A673 (cell line): ENCODE data around the gene DIP2C. TPM values are rescaled to one million over a fixed set of nuclear protein-coding genes. Genes with fewer than 3 reads are reported as not detected.

Experiments used
- BruUV-seq: library from RNA; stranded (reverse); fragments of 400-500 nt; replicated peaks from 2 replicates; lab custom pipeline; 2021; lab: Mats Ljungman, UMichigan
- CTCF ChIA-PET: fragments of 300-600 bp; sonication (Branson Sonifier 250); formaldehyde crosslinking; loops from one replicate; lab custom pipeline; 2022; ENCODE audit warnings: antibody characterized with exemption; lab: Charles Lee
- POLR2A ChIA-PET: fragments of 300-600 bp; sonication (Branson Sonifier 250); formaldehyde crosslinking; loops from one replicate; lab custom pipeline; 2022; ENCODE audit warnings: antibody characterized with exemption; ENCODE audit not compliant: low non-redundant PET; lab: Charles Lee
- DNase-seq: peaks from one replicate; pipeline ENCODE4 v3.0.0-alpha.2; 2015; ENCODE audit warnings: low spot score
- H3K27ac ChIP-seq: fragments of 200-600 bp; sonication (generic); 2 replicates; pipeline ENCODE4 v1.5.1; 2016; ENCODE audit warnings: mixed run types, low read depth, mild to moderate bottlenecking, mixed read lengths, antibody characterized with exemption, low read length; ENCODE audit not compliant: poor library complexity, severe bottlenecking
- H3K27me3 ChIP-seq: fragments of 200-600 bp; sonication (generic); replicated peaks from 2 replicates; pipeline ENCODE4 v1.6.1; 2017; ENCODE audit warnings: mixed run types, low read depth, mild to moderate bottlenecking, mixed read lengths, antibody characterized with exemption, low read length; ENCODE audit not compliant: insufficient read depth, poor library complexity
- H3K36me3 ChIP-seq: fragments of 200-600 bp; sonication (generic); 2 replicates; pipeline ENCODE4 v1.6.1; 2016; ENCODE audit warnings: mixed run types, mild to moderate bottlenecking, mixed read lengths, antibody characterized with exemption, low read length; ENCODE audit not compliant: insufficient read depth, poor library complexity, severe bottlenecking
- H3K4me1 ChIP-seq: fragments of 200-600 bp; sonication (generic); 2 replicates; pipeline ENCODE4 v1.6.1; 2017; ENCODE audit warnings: mixed run types, mild to moderate bottlenecking, mixed read lengths, antibody characterized with exemption, low read length; ENCODE audit not compliant: insufficient read depth, poor library complexity, severe bottlenecking
- H3K4me3 ChIP-seq: fragments of 200-600 bp; sonication (generic); 2 replicates; pipeline ENCODE4 v1.5.1; 2016; ENCODE audit warnings: low read depth, mixed run types, mild to moderate bottlenecking, mixed read lengths, low read length; ENCODE audit not compliant: poor library complexity, severe bottlenecking
- H3K9me3 ChIP-seq: fragments of 200-600 bp; sonication (generic); 2 replicates; pipeline ENCODE4 v1.6.1; 2016; ENCODE audit warnings: mixed run types, low read depth, mild to moderate bottlenecking, mixed read lengths, antibody characterized with exemption, low read length; ENCODE audit not compliant: poor library complexity, severe bottlenecking
- CTCF ChIP-seq: fragments of 300-800, 200-600 bp; sonication (generic); conservative IDR thresholded peaks from 2 replicates; pipeline ENCODE4 v1.5.1; 2017; ENCODE audit warnings: low read depth, mild to moderate bottlenecking, antibody characterized with exemption, low read length, moderate library complexity, mixed read lengths
- EZH2 ChIP-seq: fragments of 200-600 bp; sonication (generic); IDR thresholded peaks from 2 replicates; pipeline ENCODE4 v1.6.1; 2017; ENCODE audit warnings: borderline replicate concordance, low read depth, mild to moderate bottlenecking, mixed read lengths, antibody characterized with exemption, low read length; ENCODE audit not compliant: poor library complexity, severe bottlenecking
- intact Hi-C: fragments of 100-400 bp; cut with micrococcal nuclease; formaldehyde crosslinking; loops from one replicate; pipeline ENCODE4 v1.10.0; 2022; ENCODE audit not compliant: unreplicated experiment
- total RNA-seq: library from RNA; stranded (reverse); gene quantifications from 2 replicates; pipeline ENCODE4 v1.2.3, GENCODE V29; 2021

Gene DIP2C
- total RNA-seq, 1 experiment from 2014 or later: 13.2 TPM

GRCh38 chr10:287026-287709 lies 402.3 kb downstream of the DIP2C start:
- ChIA-PET CTCF (no interaction called here), POLR2A (no interaction called here)
- Histone ChIP-seq H3K9me3 (no peaks in the 10 kb centered on the region), H3K27me3 (no peaks in the 10 kb centered on the region), H3K4me1 (no peaks in the 10 kb centered on the region), H3K4me3 (no peak overlapping the region), H3K36me3 (no peaks in the 10 kb centered on the region), H3K27ac (no peak overlapping the region)
- no peak for DNase-seq
- TF ChIP-seq EZH2 (no peak), CTCF (no peak)
- intact Hi-C loops: no loop called here
- no TSS peak for BruUV-seq

GRCh38 chr10:285216-285615 lies 404.3 kb downstream of the DIP2C start:
- no TSS peak for BruUV-seq
- CTCF ChIA-PET: no interaction called here
- no peaks in the 10 kb centered on the region for H3K9me3 ChIP-seq
- H3K36me3 ChIP-seq: no peaks in the 10 kb centered on the region
- DNase-seq: no peak
- no peak overlapping the region for H3K27ac ChIP-seq
- intact Hi-C loops: no loop called here
- H3K4me1 ChIP-seq: no peaks in the 10 kb centered on the region
- no peak for TF ChIP-seq EZH2
- no peaks in the 10 kb centered on the region for H3K27me3 ChIP-seq
- H3K4me3 ChIP-seq: no peak overlapping the region
- POLR2A ChIA-PET: no interaction called here

- intact Hi-C loops: no loop called here
- Histone ChIP-seq H3K27ac (no peak overlapping the region), H3K36me3 (no peaks in the 10 kb centered on the region), H3K4me3 (no peak overlapping the region), H3K9me3 (no peaks in the 10 kb centered on the region), H3K4me1 (no peaks in the 10 kb centered on the region), H3K27me3 (no peaks in the 10 kb centered on the region)
- BruUV-seq: no TSS peak
- TF ChIP-seq EZH2 (no peak), CTCF (no peak)
- no peak for DNase-seq
- POLR2A ChIA-PET: no interaction called here
- CTCF ChIA-PET: no interaction called here
Observed at GRCh38 chr10:283916-284356, 405.5 kb downstream of the DIP2C start.

- TF ChIP-seq EZH2: no peak
- TF ChIP-seq CTCF: no peak
- H3K27ac ChIP-seq: no peak overlapping the region
- BruUV-seq: no TSS peak
- DNase-seq: no peak
- intact Hi-C loops: no loop called here
- ChIA-PET POLR2A (no interaction called here), CTCF (no interaction called here)
- H3K4me1 ChIP-seq: no peaks in the 10 kb centered on the region
- no peaks in the 10 kb centered on the region for H3K36me3 ChIP-seq
- no peaks in the 10 kb centered on the region for H3K9me3 ChIP-seq
- H3K4me3 ChIP-seq: no peak overlapping the region
- no peaks in the 10 kb centered on the region for H3K27me3 ChIP-seq
Observed at GRCh38 chr10:283140-283479, 406.4 kb downstream of the DIP2C start.
